MV-4-11 (cell line): Measurements from ENCODE around the gene GAS2.

Experiments used
- DNase-seq: peaks from one replicate; lab custom pipeline; 2025; lab: John Stamatoyannopoulos, UW

The GAS2 gene

GRCh38 chr11:22787551-22788162, 121.2 kb downstream of the GAS2 start:
- DNase-seq = peak; percentile 14

GRCh38 chr11:22792497-22792896, 126.1 kb downstream of the GAS2 start:
- DNase-seq = peak; percentile 32

GRCh38 chr11:22795914-22796313, 129.5 kb downstream of the GAS2 start:
- no peak for DNase-seq

GRCh38 chr11:22797047-22797446, 130.6 kb downstream of the GAS2 start:
- DNase-seq = no peak

GRCh38 chr11:22798901-22799300, 132.5 kb downstream of the GAS2 start:
- no peak for DNase-seq

- no peak for DNase-seq
These were observed 134.1 kb downstream of the GAS2 start for GRCh38 chr11:22800482-22800881.

GRCh38 chr11:22802861-22803260, 136.4 kb downstream of the GAS2 start:
- DNase-seq = no peak

GRCh38 chr11:22807391-22807790, 141.0 kb downstream of the GAS2 start:
- no peak for DNase-seq

GRCh38 chr11:22807855-22808570, 141.6 kb downstream of the GAS2 start:
- peak; percentile 87 for DNase-seq

- DNase-seq = no peak
These were observed 142.3 kb downstream of the GAS2 start for GRCh38 chr11:22808571-22809197.

GRCh38 chr11:22809893-22810292, 143.5 kb downstream of the GAS2 start:
- no peak for DNase-seq

- no peak for DNase-seq
These were observed 155.8 kb downstream of the GAS2 start for GRCh38 chr11:22822203-22822602.

- DNase-seq = no peak
These were observed 162.0 kb downstream of the GAS2 start for GRCh38 chr11:22828373-22828772.

- peak; percentile 73 for DNase-seq
These were observed 163.0 kb downstream of the GAS2 start, which contains the start of gene SVIP for GRCh38 chr11:22829231-22830081. SVIP (minus strand) TSS chr11:22829801; CDS start chr11:22829748, 53 bp downstream.

- no peak for DNase-seq
These were observed 163.6 kb downstream of the GAS2 start for GRCh38 chr11:22830082-22830414.

- no peak for DNase-seq
These were observed 166.1 kb downstream of the GAS2 start for GRCh38 chr11:22832315-22833015.

- no peak for DNase-seq
These were observed 180.3 kb downstream of the GAS2 start for GRCh38 chr11:22846726-22847125.

- DNase-seq = no peak
These were observed 185.1 kb downstream of the GAS2 start for GRCh38 chr11:22851477-22851876.

GRCh38 chr11:22859756-22860155, 193.3 kb downstream of the GAS2 start:
- peak; percentile 50 for DNase-seq

GRCh38 chr11:22860241-22860640, 193.8 kb downstream of the GAS2 start, which contains the start of gene CCDC179:
CCDC179 (minus strand) TSS chr11:22860474; CDS start chr11:22860421, 53 bp downstream.
- DNase-seq = no peak
